ENCODE data around the gene ZNF765.
"Not testable (repeated sequence)": the region's sequence is repeated elsewhere in the genome, so short reads cannot be mapped to it uniquely, and the experiment has no call there.

DNA sequence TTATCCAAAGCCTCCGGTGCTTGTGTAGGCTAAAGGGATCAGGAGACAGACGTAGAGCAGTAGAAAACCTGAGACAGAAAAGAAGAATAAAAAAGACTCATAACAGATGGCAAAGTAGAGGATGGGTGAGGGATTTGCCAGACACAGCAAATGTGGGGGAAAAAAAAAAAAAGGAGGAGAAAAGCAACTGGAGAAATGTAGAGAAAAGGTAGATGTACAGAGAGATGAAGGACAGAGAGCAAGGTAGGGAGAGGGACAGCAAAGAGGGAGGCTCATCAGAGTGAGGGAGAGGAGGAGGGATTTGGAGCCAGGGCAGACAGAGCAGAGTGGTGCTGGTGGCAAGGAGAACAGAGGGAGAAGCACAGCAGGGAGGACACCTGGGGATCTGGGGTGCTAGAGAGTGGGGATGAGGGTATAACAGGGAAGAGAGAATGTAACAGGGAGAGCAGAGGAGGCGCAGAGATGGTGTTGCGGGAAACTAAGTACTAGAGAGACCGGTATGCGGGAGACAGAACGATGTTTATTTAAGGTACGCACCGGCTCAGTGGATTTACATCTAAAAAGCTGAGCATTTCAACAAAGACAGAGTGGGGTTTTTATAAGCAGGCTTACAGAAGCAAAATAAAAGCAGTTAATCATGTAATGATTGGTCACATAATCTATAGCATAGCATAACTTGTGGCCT, 1.0 kb downstream of the ZNF765 start:
- TF ChIP-seq POLR2A (IDR thresholded peaks at IDR 0.05), result not testable (repeated sequence)
- TF ChIP-seq, protein P1, sequence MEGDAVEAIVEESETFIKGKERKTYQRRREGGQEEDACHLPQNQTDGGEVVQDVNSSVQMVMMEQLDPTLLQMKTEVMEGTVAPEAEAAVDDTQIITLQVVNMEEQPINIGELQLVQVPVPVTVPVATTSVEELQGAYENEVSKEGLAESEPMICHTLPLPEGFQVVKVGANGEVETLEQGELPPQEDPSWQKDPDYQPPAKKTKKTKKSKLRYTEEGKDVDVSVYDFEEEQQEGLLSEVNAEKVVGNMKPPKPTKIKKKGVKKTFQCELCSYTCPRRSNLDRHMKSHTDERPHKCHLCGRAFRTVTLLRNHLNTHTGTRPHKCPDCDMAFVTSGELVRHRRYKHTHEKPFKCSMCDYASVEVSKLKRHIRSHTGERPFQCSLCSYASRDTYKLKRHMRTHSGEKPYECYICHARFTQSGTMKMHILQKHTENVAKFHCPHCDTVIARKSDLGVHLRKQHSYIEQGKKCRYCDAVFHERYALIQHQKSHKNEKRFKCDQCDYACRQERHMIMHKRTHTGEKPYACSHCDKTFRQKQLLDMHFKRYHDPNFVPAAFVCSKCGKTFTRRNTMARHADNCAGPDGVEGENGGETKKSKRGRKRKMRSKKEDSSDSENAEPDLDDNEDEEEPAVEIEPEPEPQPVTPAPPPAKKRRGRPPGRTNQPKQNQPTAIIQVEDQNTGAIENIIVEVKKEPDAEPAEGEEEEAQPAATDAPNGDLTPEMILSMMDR (IDR thresholded peaks at IDR 0.05), result not testable (repeated sequence)

Measured in body of pancreas (tissue), 4 donors.